ENCODE measurements around the gene GATD1.
A peak's percentile ranks its signal among the peaks of the same experiment; 100 is the strongest.

GATD1 gene

DNA sequence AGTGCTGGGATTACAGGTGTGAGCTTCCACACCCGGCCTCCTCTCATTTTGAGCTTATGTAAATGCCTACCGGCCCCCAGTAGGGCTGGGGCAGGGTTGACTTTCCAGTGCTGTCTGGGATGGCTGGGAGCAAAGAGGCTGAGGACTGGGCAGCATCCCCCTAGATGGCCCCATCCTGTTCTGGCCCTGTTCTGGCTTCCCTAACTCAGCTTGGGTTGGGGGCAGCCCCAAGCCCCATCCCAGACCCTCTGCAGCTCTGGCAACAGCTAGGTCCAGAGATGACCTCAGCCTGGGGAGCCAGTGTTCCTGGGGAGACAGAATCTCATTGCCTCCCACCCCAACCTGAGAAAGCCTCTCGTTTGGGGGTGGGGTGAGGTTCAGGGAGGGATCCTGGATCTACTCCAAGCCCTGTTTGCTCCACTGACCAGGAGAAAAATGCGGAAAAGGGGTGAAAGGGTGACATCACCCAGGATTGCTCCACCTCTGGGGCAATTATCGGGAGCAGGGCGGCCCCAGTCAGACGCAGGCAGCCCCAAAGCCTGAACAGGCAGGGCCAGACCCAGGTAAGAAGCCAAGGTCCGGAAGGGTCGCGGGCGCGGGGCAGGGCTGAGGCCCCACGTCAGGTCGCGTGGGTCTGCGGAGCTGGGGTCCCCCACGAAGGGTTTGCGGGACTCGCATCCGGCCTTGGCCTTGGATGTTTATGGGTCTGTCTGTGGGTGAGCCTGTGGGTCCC, 41.3 kb upstream of the GATD1 start, which contains the start of gene PNPLA2:
Gene PNPLA2, plus strand, starts transcription at position 519 of the 733 bp plus-strand sequence. CDS start 805 bp downstream, outside the sequence.
- no peak for TF ChIP-seq ZFX (IDR thresholded peaks at IDR 0.05)
- TF ChIP-seq, protein P1, sequence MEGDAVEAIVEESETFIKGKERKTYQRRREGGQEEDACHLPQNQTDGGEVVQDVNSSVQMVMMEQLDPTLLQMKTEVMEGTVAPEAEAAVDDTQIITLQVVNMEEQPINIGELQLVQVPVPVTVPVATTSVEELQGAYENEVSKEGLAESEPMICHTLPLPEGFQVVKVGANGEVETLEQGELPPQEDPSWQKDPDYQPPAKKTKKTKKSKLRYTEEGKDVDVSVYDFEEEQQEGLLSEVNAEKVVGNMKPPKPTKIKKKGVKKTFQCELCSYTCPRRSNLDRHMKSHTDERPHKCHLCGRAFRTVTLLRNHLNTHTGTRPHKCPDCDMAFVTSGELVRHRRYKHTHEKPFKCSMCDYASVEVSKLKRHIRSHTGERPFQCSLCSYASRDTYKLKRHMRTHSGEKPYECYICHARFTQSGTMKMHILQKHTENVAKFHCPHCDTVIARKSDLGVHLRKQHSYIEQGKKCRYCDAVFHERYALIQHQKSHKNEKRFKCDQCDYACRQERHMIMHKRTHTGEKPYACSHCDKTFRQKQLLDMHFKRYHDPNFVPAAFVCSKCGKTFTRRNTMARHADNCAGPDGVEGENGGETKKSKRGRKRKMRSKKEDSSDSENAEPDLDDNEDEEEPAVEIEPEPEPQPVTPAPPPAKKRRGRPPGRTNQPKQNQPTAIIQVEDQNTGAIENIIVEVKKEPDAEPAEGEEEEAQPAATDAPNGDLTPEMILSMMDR (conservative IDR thresholded peaks at IDR 0.05): no peak
- H3K27ac ChIP-seq: peak within 1 kb of the TSS; percentile 80

DNA sequence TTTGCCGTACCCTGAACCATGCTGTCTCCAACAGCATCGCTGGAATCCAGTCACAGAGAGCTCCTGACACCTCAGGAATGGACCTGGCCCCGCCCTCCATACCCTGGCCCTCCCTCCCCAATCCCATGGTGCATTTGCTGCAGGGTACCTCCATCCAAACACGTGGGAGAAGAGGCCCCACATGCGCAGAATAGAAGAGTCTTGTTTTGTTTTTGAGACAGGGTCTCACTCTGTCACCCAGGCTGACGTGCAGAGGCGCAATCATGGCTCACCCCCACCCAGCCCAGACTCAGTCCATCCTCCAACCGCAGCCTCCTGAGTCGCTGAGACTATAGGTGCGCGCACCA, 39.1 kb upstream of the GATD1 start:
- no peak overlapping the region for H3K27ac ChIP-seq
- TF ChIP-seq ZFX (IDR thresholded peaks at IDR 0.05): no peak
- TF ChIP-seq, protein P1 (conservative IDR thresholded peaks at IDR 0.05): no peak

DNA sequence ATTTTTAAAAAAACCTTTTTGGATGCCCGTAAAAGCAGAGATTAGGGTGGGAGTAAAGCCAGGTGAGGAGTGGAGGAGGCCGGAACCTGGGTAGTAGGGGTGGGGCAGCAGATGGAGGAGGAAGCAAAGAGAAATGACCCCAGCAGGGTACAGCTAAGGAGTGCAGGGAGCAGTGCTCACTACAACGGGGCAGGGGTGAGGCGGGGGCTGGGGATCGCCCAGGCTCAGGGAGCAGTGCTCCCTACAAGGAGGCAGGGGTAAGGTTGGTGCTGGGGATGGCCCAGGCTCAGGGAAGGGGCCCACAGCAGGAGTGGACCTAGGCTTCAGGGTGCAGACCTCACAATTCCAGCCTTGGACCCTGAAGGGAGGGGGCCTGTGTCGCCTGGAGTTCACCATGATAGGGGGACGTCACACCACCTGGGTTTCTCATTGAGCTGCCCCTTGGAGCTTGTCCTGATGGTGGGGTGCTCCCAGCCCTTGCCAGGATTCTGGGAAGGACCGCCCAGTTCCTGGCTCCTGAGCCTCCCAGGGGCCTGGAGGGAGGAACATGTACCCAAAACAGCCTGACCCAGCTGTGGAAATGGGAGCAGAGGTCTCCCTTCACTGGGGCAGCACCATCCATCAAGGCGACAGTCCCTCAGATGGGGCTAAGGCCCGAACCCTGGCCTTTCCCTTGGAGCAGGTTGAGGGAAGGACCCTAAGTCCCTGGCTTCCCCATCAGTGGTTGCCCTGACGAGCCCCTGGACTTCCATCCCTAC, 38.6 kb upstream of the GATD1 start:
- no peak for TF ChIP-seq ZFX (IDR thresholded peaks at IDR 0.05)
- TF ChIP-seq, protein P1 (conservative IDR thresholded peaks at IDR 0.05): no peak
- H3K27ac ChIP-seq: no peak overlapping the region

DNA sequence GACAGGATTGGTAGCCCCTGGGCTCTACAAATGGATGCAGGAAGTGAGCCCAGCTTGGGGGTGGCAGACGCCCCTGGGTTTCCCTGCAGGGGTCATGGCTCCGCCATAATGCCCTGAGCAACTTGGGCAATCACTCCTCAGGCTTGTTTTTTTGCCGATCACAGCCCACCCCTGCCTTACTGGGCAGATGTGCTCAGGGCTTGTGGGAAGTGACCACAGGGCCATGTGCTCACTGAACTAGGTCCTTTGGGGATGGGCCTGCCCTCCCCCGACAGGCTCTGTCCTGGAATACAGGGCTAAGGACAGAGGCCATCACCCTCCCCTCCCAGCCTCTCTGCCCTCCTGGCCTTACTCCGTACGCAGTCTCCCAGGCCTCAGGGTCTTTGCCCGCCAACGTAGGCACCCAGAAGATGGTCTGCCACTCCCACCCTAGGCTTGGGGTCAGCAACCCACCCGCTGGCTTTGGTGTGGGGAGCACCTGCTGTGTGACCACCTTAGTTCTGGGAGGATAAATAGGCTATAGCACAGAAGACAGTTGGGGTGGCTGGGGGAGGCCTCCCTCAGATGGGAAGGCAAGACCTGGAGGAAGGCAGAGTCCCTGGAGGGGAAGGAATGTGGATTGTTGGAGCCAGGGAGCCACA, 36.3 kb upstream of the GATD1 start:
- no peak overlapping the region for H3K27ac ChIP-seq
- TF ChIP-seq, protein P1 (conservative IDR thresholded peaks at IDR 0.05): no peak
- TF ChIP-seq ZFX (IDR thresholded peaks at IDR 0.05): no peak

DNA sequence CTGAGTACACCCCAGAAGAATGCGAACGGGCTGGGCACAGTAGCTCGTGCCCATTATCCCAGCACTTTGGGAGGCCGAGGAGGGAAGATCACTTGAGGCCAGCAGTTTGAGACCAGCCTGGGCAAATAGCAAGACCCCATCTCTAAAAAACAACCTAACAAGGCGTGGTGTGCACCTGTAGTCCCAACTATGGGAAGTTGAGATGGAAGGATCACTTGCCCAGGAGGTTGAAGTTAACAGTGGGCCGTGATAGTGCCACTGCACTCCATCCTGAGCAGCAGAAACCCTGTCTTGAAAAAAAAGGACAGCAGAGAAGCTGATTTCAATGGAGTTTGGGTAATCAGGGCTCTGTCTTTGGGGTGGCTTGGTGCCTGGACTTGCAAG, 35.8 kb upstream of the GATD1 start:
- TF ChIP-seq ZFX (IDR thresholded peaks at IDR 0.05): no peak
- TF ChIP-seq, protein P1 (conservative IDR thresholded peaks at IDR 0.05): no peak
- no peak overlapping the region for H3K27ac ChIP-seq

DNA sequence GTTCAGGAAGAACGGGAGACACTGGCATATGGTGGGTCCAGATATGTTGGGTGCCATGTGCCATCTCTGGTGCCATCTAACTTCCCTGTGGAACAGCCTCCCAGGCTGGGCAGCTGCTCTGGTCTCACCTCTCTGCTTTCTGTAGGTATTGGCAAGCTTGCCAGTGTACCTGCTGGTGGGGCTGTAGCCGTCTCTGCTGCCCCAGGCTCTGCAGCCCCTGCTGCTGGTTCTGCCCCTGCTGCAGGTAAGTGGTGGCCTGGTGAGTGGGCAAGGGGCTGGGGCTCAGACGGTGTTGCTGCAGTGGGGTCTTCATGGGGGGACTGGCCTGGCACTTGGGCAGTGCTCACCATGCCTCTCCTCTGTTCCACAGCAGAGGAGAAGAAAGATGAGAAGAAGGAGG, 35.1 kb upstream of the GATD1 start:
- no peak for TF ChIP-seq ZFX (IDR thresholded peaks at IDR 0.05)
- TF ChIP-seq, protein P1 (conservative IDR thresholded peaks at IDR 0.05): no peak
- H3K27ac ChIP-seq: peak overlapping the region; percentile 96

Measured in C4-2B (cell line).